Skeletal muscle tissue (tissue), 4 donors: ENCODE data around the gene NTN1. TPM values are rescaled to one million over a fixed set of nuclear protein-coding genes. Genes with fewer than 3 reads are reported as not detected.

ENCODE experiments used
- H3K27ac ChIP-seq: one replicate; pipeline ENCODE4 v1.7.0; 2013; ENCODE audit warnings: mild to moderate bottlenecking, low read depth, low read length, inconsistent platforms
- H3K27me3 ChIP-seq, 3 donors: one replicate each; pipeline ENCODE4 v1.7.0; 2013; ENCODE audit warnings: low read length in 3 of 3; ENCODE audit not compliant: control insufficient read depth in 3 of 3, insufficient read depth in 3 of 3
- H3K36me3 ChIP-seq, 3 donors: one replicate each; pipeline ENCODE4 v1.7.0; 2013; ENCODE audit warnings: low read length in 3 of 3; ENCODE audit not compliant: control insufficient read depth in 3 of 3, insufficient read depth in 3 of 3
- H3K4me1 ChIP-seq, 3 donors: one replicate each; pipeline ENCODE4 v1.7.0; 2013; ENCODE audit warnings: low read length in 3 of 3, mild to moderate bottlenecking in 3 of 3; ENCODE audit not compliant: control insufficient read depth in 3 of 3, insufficient read depth in 3 of 3
- H3K4me3 ChIP-seq, 3 donors: one replicate each; pipeline ENCODE4 v1.7.0; 2013; ENCODE audit warnings: low read length in 3 of 3
- H3K9ac ChIP-seq, 3 donors: one replicate each; pipeline ENCODE4 v1.7.0; 2013; ENCODE audit warnings: low read length in 3 of 3, mild to moderate bottlenecking in 3 of 3, moderate library complexity in 2 of 3, low read depth in 1 of 3
- H3K9me3 ChIP-seq, 3 donors: one replicate each; pipeline ENCODE4 v1.7.0; 2013; ENCODE audit warnings: low read length in 3 of 3; ENCODE audit not compliant: control insufficient read depth in 3 of 3
- total RNA-seq: library from RNA; depleted of rRNA; stranded (reverse); fragments of >200 nt; gene quantifications from one replicate; pipeline ENCODE4 v1.2.3, GENCODE V29; 2014
- donor health status: Osteomylitis.

Gene NTN1
- total RNA-seq, 1 donor from 2014 or later = 6.8 TPM

DNA sequence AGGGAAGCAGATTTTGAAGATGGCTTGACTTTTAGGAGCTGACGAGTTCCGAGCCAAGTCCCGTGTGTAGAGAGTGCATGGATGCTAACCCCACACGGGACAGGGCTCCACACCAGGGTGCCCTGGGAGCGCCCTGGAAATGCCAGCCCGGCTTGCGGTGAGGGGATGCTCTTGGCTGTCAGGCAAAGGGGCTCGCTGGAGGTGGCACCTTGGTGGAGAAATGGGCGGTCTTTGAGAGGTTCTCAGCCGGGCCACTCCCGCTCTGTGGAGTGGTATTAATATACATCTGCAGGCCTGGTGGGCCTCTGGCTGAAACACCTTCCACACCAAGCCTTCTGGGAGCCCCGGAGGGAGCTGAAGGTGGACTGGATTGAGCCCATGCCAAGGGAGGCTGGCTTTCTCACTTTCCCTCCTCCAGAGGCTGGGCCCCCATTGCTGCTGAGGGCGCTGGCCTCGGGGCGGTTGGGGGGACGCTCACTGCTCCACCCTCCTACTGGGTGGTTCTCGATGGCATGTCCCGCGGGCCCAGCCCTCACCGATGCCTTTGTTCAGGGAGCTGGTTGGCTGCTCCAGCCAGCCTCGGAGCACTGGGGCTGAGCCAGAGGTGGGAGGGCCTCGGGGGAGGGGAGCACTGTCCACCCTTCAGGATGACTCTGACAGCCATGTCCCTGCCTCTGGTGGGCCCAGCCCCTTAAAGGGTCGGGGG lies 210.3 kb downstream of the NTN1 start:
- H3K36me3 ChIP-seq = no peaks in the 10 kb centered on the region
- H3K27ac ChIP-seq = no peak overlapping the region
- H3K27me3 ChIP-seq = peaks cover 0 to 3% (median 0%) of the 10 kb centered on the region in 3 donors
- H3K4me1 ChIP-seq = peaks cover 0 to 15% (median 7%) of the 10 kb centered on the region in 3 donors
- H3K4me3 ChIP-seq = no peak overlapping the region
- H3K9me3 ChIP-seq = no peaks in the 10 kb centered on the region
- no peak overlapping the region for H3K9ac ChIP-seq

DNA sequence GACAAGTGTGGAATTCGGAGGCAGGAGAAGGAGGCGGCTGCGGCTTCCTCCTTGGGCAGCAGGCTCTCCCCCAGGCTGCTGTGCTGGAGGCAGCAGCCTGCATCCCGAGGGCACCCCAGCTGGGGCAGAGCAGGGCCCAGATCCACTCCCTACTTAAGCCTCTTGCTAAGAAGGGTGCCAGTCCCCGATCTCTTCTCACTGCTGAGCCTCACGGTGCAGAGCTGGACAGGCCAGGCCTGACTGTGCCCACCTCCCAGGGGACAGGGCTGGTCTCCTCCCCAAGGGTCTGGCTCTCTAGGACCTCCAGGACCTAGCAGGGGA lies 210.8 kb downstream of the NTN1 start:
- H3K4me1 ChIP-seq = peaks cover 0 to 13% (median 7%) of the 10 kb centered on the region in 3 donors
- H3K36me3 ChIP-seq = no peaks in the 10 kb centered on the region
- no peak overlapping the region for H3K27ac ChIP-seq
- H3K9me3 ChIP-seq = no peaks in the 10 kb centered on the region
- H3K27me3 ChIP-seq = peaks cover 0 to 3% (median 0%) of the 10 kb centered on the region in 3 donors
- no peak overlapping the region for H3K4me3 ChIP-seq
- H3K9ac ChIP-seq = no peak overlapping the region

GRCh38 chr17:9232591-9233270 lies 211.4 kb downstream of the NTN1 start:
- Histone ChIP-seq H3K4me3 (no peak overlapping the region), H3K27ac (no peak overlapping the region), H3K4me1 (peaks cover 0 to 12% (median 7%) of the 10 kb centered on the region in 3 donors), H3K9ac (no peak overlapping the region), H3K36me3 (no peaks in the 10 kb centered on the region), H3K9me3 (no peaks in the 10 kb centered on the region), H3K27me3 (peaks cover 0 to 3% (median 0%) of the 10 kb centered on the region in 3 donors)

DNA sequence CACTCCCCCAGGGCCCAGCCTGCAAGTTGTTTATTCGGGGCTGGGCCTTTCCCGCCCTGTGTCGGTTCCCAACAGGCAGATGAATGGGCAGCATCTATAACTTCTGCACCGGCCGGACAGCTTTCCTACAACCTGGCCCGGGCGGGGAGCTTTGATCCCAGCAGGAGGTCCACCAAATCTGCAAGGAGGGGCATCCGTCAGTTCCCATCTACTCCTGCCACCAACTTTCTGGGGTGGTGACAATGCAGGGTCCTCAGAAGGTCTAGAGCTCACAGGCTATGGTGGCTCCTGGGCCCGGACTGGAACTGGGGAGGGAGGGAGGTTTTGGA lies 211.9 kb downstream of the NTN1 start:
- Histone ChIP-seq H3K9me3 (no peaks in the 10 kb centered on the region), H3K9ac (no peak overlapping the region), H3K27ac (no peak overlapping the region), H3K36me3 (no peaks in the 10 kb centered on the region), H3K27me3 (peaks cover 0 to 3% (median 0%) of the 10 kb centered on the region in 3 donors), H3K4me3 (no peak overlapping the region), H3K4me1 (peaks cover 0 to 8% (median 5%) of the 10 kb centered on the region in 3 donors)

GRCh38 chr17:9233761-9234160 lies 212.5 kb downstream of the NTN1 start:
- H3K27ac ChIP-seq = no peak overlapping the region
- H3K4me3 ChIP-seq = no peak overlapping the region
- H3K36me3 ChIP-seq = no peaks in the 10 kb centered on the region
- H3K9me3 ChIP-seq = no peaks in the 10 kb centered on the region
- H3K4me1 ChIP-seq = peaks cover 1 to 3% (median 3%) of the 10 kb centered on the region in 3 donors
- H3K27me3 ChIP-seq = peaks cover 0 to 3% (median 0%) of the 10 kb centered on the region in 3 donors
- H3K9ac ChIP-seq = no peak overlapping the region

DNA sequence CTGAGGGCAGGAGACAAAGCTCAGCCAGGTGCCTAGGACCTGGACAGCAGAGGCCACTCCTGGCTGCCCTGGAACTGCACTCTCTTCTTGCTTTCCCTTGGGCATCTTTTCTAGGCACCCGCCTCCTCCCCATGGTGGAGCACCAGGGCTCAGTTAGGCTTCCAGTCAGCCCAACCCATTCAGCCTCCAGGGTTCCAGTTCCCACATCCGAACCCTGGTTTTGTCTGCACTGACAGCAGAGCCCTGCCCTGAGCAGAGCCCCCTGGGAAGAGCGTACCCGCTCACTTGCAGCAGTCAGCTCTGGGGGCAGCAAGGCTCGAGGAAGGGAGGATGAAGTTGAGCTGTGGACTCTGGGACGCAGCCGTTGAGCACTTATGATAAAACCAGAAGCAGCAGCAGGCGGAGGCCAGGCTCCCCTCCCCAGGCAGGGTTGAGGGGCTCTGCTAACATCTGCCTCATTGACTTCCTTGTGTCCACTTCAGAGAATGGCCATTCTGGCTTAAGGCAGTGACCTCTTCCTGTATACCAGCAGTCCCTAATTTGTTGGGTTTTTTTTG lies 213.2 kb downstream of the NTN1 start:
- Histone ChIP-seq H3K4me3 (no peak overlapping the region), H3K36me3 (no peaks in the 10 kb centered on the region)

DNA sequence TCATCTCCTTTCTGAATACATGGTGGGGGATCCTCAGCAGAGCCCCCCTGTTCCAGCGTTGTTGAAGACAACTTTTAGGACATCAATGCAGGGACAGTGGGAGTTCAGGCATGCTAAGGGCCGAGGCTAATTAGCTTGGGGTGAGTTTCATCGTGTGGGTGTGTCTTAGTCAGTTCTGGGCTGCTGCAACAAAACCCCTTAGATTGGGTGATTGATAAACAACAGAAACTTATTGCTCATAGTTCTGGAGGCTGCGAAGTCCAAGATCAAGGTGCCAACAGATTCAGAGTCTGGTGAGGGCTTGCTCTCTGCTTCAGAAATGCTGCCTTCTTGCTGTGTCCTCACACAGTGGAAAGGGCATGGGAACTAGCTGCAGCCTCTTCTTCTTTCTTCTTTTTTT lies 214.0 kb downstream of the NTN1 start:
- no peaks in the 10 kb centered on the region for H3K27me3 ChIP-seq
- H3K36me3 ChIP-seq = no peaks in the 10 kb centered on the region
- H3K4me3 ChIP-seq = no peak overlapping the region
- H3K27ac ChIP-seq = no peak overlapping the region
- peaks cover 12 to 14% (median 12%) of the 10 kb centered on the region in 3 donors for H3K4me1 ChIP-seq
- no peak overlapping the region for H3K9ac ChIP-seq
- no peaks in the 10 kb centered on the region for H3K9me3 ChIP-seq

More for the DNA sequence above, 213.2 kb downstream of the NTN1 start:
- Histone ChIP-seq H3K27ac (no peak overlapping the region), H3K4me1 (peaks cover 7 to 10% (median 8%) of the 10 kb centered on the region in 3 donors), H3K9me3 (no peaks in the 10 kb centered on the region), H3K27me3 (peaks cover 0 to 3% (median 0%) of the 10 kb centered on the region in 3 donors), H3K9ac (no peak overlapping the region)

- peaks cover 23 to 25% (median 24%) of the 10 kb centered on the region in 3 donors for H3K4me1 ChIP-seq
- H3K4me3 ChIP-seq = no peak overlapping the region
- H3K9me3 ChIP-seq = no peaks in the 10 kb centered on the region
- no peaks in the 10 kb centered on the region for H3K27me3 ChIP-seq
- H3K9ac ChIP-seq = no peak overlapping the region
- no peak overlapping the region for H3K27ac ChIP-seq
- H3K36me3 ChIP-seq = no peaks in the 10 kb centered on the region
Measured at GRCh38 chr17:9236286-9237052, 215.2 kb downstream of the NTN1 start.

DNA sequence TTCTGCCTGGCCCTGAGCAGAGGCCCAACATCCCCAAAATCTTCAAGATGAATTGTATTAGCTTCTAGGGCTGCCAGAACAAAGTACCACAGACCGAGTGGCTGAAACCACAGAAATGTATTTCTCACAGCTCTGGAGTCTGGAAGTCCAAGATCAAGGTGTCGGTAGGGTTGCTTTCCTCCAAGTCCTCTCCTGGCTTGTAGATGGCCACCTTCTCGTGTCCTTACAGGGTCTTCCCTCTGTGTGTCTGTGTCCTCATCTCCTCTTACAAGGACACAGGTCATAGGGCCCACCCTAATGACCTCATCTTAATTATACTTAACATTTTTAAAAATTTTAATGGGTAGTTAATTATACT lies 215.7 kb downstream of the NTN1 start:
- H3K4me3 ChIP-seq = no peak overlapping the region
- H3K9ac ChIP-seq = no peak overlapping the region
- no peak overlapping the region for H3K27ac ChIP-seq
- no peaks in the 10 kb centered on the region for H3K27me3 ChIP-seq
- H3K4me1 ChIP-seq = peaks cover 24 to 31% (median 29%) of the 10 kb centered on the region in 3 donors
- H3K9me3 ChIP-seq = no peaks in the 10 kb centered on the region
- H3K36me3 ChIP-seq = no peaks in the 10 kb centered on the region
